HG03196 (cell line): ENCODE results near the gene CDHR2.
A peak's percentile ranks its signal among the peaks of the same experiment; 100 is the strongest.

Source experiments
- ATAC-seq: cut with Tn5 transposase; IDR thresholded peaks from one replicate; pipeline ENCODE4 v1.9.1; 2021; ENCODE audit not compliant: unreplicated experiment

Gene CDHR2

DNA sequence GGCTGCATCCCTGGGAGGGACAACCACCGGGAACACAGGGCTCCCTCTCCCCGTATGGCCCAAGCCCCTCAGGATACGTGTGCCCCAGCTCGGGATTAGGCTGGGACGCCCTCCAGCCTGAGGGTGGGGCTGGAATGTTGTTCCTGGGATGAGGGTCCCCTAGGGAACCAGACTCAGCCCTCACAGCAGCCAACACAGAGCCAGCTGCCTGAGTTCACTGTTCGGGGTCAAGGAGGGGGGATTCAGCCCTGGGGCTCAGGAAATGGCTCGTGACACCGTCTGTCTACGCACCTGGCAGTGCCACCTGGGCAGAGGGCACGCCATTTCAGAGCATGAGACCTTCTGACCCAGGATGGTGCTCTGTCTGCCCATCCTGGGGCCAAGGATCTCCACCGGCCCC, 20.8 kb upstream of the CDHR2 start:
- no peak for ATAC-seq

DNA sequence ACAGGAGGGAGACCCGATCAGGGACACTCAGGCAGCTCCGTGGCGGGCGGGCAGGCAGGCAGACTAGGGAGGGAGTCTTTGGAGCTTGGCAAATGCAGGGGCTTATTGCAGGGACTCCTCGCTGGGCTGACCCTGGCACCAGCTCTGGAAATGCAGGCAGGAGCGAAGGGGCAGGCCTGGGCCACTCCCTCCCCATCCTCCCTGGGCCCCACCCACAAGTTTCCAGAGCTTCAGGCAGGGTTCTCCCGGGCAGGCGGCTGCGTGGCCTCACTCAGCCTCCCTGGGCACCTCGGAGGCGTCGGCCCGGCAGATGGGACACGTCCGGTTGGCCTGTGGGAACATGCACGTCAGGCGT, 20.4 kb upstream of the CDHR2 start:
- no peak for ATAC-seq

DNA sequence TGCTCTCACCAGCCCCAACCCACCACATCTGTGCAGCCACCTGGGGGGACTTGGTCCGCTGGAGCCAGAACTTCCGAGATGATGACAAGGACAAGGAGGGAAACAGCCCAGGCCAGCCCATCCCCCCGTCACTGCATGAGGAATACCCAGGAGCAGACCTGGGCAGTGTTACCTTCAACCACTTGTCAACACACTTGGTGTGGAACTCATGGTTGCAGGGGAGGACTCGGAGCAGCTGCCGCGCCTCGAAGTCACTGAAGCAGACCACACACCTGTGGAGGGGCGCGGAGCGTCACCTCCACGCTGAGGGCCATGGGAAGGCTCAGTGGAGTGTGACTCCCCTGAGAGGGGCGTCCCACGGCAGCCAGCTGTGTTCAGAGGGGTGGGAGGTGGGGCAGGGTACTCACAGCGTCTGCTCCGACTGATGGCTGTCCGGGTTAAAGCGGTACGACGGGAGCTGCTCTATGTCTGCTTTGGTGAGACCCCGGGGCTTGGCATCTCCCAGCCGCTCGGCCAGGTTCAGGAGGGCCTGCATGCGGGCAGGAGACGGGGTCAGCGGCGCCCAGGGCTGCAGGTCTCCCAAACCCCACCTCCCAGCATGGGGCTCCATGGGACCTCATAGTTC, 19.9 kb upstream of the CDHR2 start:
- no peak for ATAC-seq

- ATAC-seq, result no peak
Measured at GRCh38 chr5:176529741-176530141, 19.4 kb upstream of the CDHR2 start.

DNA sequence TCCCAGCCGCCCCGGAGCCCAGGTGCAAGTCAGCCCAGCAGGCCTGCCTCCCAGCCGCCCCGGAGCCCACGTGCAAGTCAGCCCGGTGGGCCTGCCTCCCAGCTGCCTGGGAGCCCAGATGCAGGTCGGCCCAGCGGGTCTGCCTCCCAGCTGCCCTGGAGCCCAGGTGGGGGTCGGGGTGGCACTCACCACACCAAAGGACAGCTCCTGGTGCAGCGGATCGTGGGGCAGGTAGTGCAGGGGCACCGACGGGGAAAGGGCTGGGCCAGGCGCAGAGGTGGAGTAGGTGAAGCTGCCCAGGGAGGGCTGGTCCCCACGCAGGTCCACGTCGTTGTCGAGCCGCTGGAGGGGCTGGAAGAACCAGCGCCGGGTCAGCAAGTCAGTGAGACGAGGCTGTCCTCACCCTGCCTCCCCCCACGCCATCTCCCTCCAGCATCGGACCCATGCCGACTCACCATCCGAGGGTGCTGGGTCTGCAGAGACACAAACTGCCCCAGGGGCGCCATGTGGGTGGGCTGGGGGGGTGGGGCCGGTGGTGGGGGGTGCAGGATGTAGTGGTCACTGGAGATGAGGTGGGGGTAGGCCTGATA, 18.7 kb upstream of the CDHR2 start:
- no peak for ATAC-seq

DNA sequence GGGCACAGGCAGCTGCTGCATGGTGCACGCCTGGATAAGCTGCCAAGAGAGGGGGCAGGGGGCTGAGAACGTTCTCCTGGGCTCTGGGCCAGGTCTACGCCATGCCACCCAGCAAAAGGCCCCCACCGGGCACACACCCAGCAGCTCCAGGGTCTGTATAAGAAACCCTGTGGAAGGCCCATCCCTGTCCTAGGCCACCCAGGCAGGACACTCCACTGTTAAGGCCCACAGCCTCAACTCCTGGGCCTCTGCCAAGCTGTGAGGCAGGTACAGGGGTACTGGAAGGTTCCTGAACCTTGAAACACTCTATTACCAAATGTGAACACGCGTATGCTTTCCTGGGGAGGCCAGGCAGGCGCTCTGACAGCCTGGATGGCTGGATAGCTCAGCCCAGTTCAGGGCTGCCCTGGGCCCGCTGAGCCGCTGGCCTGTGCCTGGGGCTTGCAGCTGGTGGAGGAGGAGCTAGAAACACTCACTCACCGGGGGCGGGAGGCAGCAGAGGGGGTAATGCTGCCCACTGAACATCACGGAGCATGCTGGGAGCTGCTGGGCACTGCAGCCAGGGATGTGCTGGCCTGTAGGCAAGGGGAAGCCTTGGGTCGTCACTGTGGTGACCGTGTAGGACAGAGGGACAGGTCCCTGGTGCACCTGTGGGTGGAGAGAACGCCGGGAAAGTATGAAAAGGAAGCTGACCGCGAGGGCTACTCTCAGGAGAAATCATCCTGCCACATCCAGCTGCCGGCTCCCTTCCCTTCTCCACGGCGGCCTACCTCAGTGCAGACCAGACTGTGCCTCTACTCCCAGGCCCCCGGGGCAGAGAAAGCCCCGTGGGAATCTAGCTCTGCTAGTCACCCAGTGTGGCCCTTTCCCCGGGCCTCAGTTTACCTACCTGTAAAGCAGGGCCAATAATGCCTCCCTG, 17.9 kb upstream of the CDHR2 start:
- ATAC-seq, result no peak

GRCh38 chr5:176531902-176532493, 17.1 kb upstream of the CDHR2 start:
- ATAC-seq, result no peak

GRCh38 chr5:176532795-176533194, 16.3 kb upstream of the CDHR2 start:
- ATAC-seq, result no peak

DNA sequence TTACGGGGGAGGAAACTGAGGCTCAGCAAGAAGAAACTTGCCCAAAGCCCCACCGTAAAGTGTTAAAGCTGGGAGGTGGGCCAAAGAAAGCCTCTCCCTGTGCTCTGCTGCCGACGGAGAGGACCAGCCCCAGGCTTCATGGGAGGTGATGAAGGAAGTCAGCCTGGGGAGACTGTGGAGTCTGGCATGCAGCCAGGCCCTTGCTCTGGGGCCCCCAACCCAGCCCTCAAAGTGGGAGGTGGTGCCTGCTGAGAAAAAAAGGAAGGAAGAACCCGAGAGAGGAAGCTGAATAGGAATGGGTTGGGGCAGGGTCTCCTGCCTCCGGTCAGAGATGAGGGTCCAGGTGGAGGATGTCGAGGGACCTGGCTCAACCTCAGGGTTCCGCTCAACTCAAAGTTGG, 15.8 kb upstream of the CDHR2 start:
- no peak for ATAC-seq

DNA sequence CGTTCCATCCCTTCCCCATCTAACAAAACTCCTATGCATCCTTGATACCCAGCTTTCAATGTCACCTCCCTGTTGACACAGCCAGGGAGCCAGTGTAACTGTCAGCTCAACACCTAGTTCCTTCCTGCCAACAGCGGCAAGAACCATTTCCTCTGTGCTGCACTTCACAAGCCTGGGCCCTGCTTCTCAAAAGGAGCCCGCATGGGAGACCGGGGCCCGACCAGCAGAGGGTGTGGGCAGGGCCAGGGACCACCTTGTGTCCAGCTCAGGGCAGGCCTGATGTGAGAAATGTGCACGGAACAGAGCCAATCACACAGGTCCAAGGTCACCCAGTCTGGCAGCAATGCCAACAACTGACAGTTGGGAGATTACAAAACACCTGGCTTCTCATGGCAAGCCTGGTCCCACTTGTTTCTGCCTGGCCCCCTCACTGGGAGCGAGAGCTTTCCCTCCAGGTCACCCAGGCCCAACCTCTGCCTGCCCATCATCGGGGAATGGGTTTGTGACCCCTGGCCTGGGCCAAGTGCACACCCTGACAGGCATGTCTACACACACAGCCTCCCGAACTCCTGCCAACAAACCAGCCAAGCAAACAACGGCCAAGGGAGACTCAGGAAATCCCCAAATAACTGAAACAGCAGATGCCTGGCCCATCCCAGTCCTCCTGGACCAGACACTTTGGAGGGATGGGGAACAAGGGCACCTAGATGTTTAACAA, 15.1 kb upstream of the CDHR2 start:
- no peak for ATAC-seq

DNA sequence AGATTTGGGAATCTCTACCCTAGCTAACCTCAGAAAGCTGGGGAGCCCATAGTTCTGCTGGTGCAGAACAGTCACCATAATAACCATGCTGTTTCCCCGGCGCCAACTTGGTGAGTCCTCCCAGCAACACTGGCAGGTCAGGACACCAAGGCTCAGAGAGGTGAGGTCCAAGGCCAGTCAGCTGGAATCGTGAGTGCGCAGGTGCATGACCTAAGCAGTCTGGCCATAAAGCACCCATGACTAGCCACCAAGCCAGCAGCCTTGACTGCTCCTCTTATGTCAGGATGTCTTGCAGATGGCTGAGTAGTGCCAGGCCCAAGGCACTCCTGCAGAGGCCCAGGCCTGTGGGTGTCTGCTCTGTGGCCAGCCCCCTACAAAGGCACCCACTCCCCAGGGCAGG, 14.5 kb upstream of the CDHR2 start:
- no peak for ATAC-seq

GRCh38 chr5:176535101-176535663, 14.0 kb upstream of the CDHR2 start:
- ATAC-seq, result no peak

DNA sequence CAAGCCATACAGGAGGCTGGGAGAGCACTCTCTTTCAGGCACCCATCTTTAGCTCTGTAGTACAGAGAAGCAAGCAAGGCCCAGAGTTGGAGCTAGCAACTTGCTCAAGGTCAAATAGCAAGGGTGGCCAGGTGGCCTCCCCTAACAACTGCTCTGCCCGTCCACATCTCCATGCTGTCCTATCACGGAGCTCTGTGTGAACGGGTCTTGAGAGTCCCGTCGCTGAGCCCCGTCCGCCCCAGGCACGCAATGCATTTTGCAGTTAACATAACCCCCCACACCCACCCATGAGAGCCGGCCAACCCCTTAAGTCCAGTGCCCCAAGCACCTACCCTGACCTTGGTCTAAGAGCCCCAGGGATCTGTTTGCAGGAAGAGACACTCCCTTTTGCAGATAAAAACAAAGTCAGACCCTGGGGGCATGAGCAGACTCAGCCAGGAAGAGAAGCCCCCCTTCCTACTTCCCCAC, 13.4 kb upstream of the CDHR2 start:
- no peak for ATAC-seq

DNA sequence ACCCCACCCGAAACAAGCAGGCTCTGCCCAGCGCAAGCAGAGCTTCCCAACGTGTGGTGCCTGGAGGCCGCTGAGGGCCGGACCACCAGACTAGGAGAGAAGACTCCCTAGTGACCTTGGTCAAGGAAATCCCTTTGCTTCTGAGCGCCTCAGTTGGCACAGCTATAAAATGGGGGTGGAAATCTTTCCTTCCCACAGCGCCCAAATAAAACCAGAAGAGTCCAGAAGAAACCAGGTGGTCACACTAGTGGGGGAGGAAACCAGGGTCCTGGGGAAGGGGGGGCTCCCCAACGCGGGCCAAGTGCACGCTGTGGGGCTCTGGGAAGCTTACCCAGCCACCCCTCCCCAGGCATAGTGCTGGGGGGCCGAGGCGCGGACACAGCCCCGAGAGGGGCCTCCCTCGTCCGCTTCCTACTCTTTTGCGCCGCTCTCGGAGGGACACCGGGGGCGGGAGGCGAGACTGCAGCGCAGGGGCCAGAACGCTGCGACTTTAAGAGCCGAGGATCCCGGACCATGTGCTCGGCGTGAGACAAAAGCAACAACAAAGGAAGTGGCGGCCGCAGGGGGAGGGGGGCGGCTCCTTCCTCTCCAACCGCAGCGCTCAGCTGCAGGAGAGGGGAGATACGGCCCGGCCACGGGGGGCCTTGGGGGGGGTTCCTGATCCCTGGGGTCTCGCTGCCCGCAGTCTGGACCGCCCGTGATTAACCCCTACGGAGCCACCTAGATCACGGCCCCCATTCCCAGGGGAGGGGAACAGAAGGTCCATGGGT, 12.8 kb upstream of the CDHR2 start:
- ATAC-seq, result peak; percentile 19

DNA sequence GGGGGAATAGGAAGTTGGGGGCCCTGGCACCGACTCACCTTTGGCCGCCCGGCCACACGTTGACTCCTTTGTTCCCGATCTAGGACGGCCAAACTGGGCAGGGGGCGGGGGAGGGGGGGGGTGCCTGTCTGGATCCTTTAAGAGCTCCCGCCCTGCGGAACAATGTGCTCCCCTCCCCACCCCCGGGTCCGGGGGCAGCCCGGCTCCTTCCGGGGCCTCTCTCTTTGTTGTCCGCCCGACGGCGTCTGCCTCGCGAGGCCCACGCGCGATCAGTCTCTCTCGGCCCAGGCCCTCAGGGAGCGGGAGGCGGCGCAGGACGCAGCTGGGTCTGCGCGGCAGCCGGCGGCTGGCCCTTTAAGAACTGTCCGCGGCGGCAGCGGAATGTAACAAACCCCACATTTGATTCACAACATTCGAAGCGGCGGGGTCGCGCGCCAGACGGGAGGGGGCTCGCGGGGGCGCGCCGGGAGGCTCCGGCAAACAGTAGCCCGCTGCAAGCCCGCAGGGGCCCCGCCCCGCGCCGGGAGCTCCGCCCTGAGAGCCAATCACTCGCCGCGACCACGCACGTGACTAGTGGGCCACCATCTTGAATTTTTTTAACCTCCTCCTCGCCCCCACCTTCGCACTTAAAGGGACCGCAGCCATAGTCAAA, 12.1 kb upstream of the CDHR2 start, which contains the start of gene RNF44:
TSS of gene RNF44 (minus strand) at position 501 of the 652 bp plus-strand sequence. CDS start 4,930 bp downstream, outside the sequence.
- peak; percentile 54 for ATAC-seq

DNA sequence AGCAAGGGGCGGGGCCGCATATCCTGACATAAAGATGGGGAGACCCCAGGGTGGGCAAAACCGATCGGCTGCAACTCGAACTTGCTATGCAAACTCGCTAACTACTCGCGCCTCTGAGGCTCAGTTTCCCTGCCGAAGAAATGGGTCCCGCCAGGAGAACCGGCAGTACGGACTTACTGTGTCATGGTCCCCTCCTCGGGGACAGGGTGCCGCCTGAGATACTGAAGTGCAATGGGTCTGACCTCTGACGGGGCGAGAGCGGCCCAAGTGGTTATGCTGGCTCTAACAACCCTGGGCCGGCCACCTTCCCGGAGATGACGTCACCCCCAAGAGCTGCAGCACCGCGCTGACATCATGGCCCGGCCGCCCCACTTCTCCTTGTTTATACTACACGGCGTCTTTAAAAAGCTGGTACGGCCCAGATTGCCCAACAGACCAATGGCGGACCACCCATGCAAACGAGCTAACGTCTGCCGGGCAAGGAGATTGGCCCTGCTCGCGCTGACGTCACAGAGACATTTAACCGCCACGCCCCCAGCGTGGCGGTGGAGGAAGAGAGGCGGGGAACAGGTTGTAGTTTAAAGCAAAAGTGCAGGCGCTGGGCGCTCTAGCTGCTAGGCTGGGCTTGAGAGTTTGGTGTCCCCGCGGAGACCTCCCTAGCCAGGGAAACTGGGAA, 11.4 kb upstream of the CDHR2 start:
- peak; percentile 55 for ATAC-seq

GRCh38 chr5:176538230-176538988, 10.7 kb upstream of the CDHR2 start:
- no peak for ATAC-seq

- ATAC-seq, result no peak
Measured at GRCh38 chr5:176538989-176539384, 10.2 kb upstream of the CDHR2 start.
